IMR-90 (cell line): ENCODE data around the gene AP3S1.

Experiments used
- BHLHE40 ChIP-seq: fragments of 150-350 bp; IDR thresholded peaks from 2 replicates; pipeline ENCODE4 v1.6.1; 2016; ENCODE audit warnings: mild to moderate bottlenecking, low read depth, low read length
- CEBPB ChIP-seq: IDR thresholded peaks from 2 replicates; pipeline ENCODE4 v1.6.1; 2012; ENCODE audit warnings: low read depth, low read length, improper control_type of control experiment
- ELK1 ChIP-seq: fragments of 150-350 bp; IDR thresholded peaks from 2 replicates; pipeline ENCODE4 v1.6.1; 2016; ENCODE audit warnings: low read depth, mild to moderate bottlenecking, low read length, moderate library complexity, borderline replicate concordance
- FOS ChIP-seq: fragments of 150-350 bp; IDR thresholded peaks from 2 replicates; pipeline ENCODE4 v1.6.1; 2016; ENCODE audit warnings: low read depth, low read length
- MAFK ChIP-seq: IDR thresholded peaks from 2 replicates; pipeline ENCODE4 v1.6.1; 2012; ENCODE audit warnings: low read depth, low read length, improper control_type of control experiment
- MAZ ChIP-seq: IDR thresholded peaks from 2 replicates; pipeline ENCODE4 v1.6.1; 2012; ENCODE audit warnings: low read depth, mild to moderate bottlenecking, low read length, improper control_type of control experiment, moderate library complexity, borderline replicate concordance
- MXI1 ChIP-seq: IDR thresholded peaks from 2 replicates; pipeline ENCODE4 v1.6.1; 2012; ENCODE audit warnings: low read depth, mild to moderate bottlenecking, low read length, moderate library complexity, borderline replicate concordance
- POLR2A ChIP-seq: IDR thresholded peaks from 2 replicates; pipeline ENCODE4 v1.6.1; 2012; ENCODE audit warnings: mild to moderate bottlenecking, low read depth, low read length
- RAD21 ChIP-seq: IDR thresholded peaks from 2 replicates; pipeline ENCODE4 v1.6.1; 2012; ENCODE audit warnings: low read length, improper control_type of control experiment
- RFX5 ChIP-seq: IDR thresholded peaks from 2 replicates; pipeline ENCODE4 v1.8.0; 2012; ENCODE audit warnings: low read depth, mild to moderate bottlenecking, low read length, moderate library complexity
- SMC3 ChIP-seq: fragments of 150-350 bp; IDR thresholded peaks from 2 replicates; pipeline ENCODE4 v1.6.1; 2016; ENCODE audit warnings: low read depth, mild to moderate bottlenecking, antibody characterized with exemption, low read length, moderate library complexity
- TF ChIP-seq, protein P1 (sequence below): conservative IDR thresholded peaks from 2 replicates; pipeline ENCODE4 v1.5.1; 2012; ENCODE audit warnings: mild to moderate bottlenecking, low read depth, low read length, improper control_type of control experiment

- TF ChIP-seq, protein P1, sequence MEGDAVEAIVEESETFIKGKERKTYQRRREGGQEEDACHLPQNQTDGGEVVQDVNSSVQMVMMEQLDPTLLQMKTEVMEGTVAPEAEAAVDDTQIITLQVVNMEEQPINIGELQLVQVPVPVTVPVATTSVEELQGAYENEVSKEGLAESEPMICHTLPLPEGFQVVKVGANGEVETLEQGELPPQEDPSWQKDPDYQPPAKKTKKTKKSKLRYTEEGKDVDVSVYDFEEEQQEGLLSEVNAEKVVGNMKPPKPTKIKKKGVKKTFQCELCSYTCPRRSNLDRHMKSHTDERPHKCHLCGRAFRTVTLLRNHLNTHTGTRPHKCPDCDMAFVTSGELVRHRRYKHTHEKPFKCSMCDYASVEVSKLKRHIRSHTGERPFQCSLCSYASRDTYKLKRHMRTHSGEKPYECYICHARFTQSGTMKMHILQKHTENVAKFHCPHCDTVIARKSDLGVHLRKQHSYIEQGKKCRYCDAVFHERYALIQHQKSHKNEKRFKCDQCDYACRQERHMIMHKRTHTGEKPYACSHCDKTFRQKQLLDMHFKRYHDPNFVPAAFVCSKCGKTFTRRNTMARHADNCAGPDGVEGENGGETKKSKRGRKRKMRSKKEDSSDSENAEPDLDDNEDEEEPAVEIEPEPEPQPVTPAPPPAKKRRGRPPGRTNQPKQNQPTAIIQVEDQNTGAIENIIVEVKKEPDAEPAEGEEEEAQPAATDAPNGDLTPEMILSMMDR: no peak
- TF ChIP-seq RAD21 (no peak), MXI1 (no peak), CEBPB (peak; percentile 45; the same call in 1 of the 2 replicates), MAFK (no peak), RFX5 (no peak), BHLHE40 (no peak), POLR2A (no peak), FOS (no peak), ELK1 (no peak), MAZ (no peak), SMC3 (no peak)
Observed at GRCh38 chr5:115946655-115947054, 104.9 kb downstream of the AP3S1 start.
